Transverse colon (tissue), 3 donors: ENCODE data around the gene FAM241A.

Experiments used
- POLR2A ChIP-seq: fragments of 450-650 bp; IDR thresholded peaks from one replicate; pipeline ENCODE4 v1.6.1; 2016; ENCODE audit warnings: antibody characterized with exemption, mild to moderate bottlenecking, moderate library complexity
- TF ChIP-seq, protein P1 (sequence below), 5 experiments: fragments of 200-600 bp in 3 of 5; fragments of 450-650 bp in 2 of 5; sonication (generic) in 3 of 5; IDR thresholded peaks; 1 replicate in 2 of 5; 2 replicates in 3 of 5; pipeline ENCODE4 v1.5.1; 2016 to 2017; ENCODE audit warnings: antibody characterized with exemption in 5 of 5, inconsistent platforms in 3 of 5, mild to moderate bottlenecking in 2 of 5, moderate library complexity in 1 of 5

DNA sequence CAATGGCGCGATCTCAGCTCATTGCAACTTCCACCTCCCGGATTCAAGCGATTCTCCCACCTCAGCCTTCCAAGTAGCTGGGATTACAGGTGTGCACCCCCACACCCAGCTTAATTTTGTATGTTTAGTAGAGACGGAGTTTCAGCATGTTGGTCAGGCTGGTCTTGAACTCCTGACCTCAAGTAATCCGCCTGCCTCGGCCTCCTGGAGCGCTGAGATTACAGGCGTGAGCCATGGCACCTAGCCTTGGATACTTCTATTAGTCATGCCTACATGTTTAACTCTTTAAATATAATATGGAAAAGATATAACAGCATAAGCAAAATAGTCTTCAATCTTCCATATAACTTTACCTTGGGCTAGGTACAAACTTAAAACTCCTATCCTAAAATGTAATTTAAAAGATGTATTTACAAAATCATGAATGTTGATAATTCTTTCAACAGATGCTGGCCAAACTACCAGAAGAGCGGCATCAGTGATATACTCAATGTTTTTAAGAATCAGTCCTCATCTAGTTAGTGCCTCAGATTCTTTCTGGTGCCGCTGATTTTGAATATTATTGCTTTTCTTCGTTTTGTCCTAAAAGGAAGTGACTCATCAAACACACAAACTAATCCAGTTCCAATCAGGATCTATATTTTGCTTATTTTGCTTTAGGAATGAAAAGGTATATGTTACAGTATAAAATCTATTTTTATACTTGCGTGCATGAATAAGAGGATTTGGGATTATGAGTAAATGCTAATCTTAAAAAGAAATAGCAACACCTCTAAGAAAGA is 23.7 kb downstream of the FAM241A start:
- TF ChIP-seq, protein P1, sequence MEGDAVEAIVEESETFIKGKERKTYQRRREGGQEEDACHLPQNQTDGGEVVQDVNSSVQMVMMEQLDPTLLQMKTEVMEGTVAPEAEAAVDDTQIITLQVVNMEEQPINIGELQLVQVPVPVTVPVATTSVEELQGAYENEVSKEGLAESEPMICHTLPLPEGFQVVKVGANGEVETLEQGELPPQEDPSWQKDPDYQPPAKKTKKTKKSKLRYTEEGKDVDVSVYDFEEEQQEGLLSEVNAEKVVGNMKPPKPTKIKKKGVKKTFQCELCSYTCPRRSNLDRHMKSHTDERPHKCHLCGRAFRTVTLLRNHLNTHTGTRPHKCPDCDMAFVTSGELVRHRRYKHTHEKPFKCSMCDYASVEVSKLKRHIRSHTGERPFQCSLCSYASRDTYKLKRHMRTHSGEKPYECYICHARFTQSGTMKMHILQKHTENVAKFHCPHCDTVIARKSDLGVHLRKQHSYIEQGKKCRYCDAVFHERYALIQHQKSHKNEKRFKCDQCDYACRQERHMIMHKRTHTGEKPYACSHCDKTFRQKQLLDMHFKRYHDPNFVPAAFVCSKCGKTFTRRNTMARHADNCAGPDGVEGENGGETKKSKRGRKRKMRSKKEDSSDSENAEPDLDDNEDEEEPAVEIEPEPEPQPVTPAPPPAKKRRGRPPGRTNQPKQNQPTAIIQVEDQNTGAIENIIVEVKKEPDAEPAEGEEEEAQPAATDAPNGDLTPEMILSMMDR (IDR thresholded peaks at IDR 0.05): no peak
- no peak for TF ChIP-seq POLR2A
